ENCODE measurements around the gene KHDC4.

- no peak for TF ChIP-seq RXRA (IDR thresholded peaks at IDR 0.05)
- no peak for TF ChIP-seq EGR1 (IDR thresholded peaks at IDR 0.05; ENCODE audit: low read depth in 2 of 2)
- TF ChIP-seq CTCF (IDR thresholded peaks at IDR 0.05; ENCODE audit: low read depth, low read length, missing input control) = no peak
- no peak for TF ChIP-seq ZBTB33 (IDR thresholded peaks at IDR 0.05)
- TF ChIP-seq REST (IDR thresholded peaks at IDR 0.05) = no peak
- TF ChIP-seq TAF1 (conservative IDR thresholded peaks at IDR 0.05) = no peak
- no peak for TF ChIP-seq SP1 (IDR thresholded peaks at IDR 0.05)
Measured at GRCh38 chr1:155960081-155960745, 26.0 kb upstream of the KHDC4 start.
